Measurements from ENCODE around the gene NEDD1. TPM values are rescaled to one million over a fixed set of nuclear protein-coding genes. Genes with fewer than 3 reads are reported as not detected.

The NEDD1 gene
- polyA plus RNA-seq, 2 of the 4 experiments (the other 2 are of a cell fraction), result 23.4 to 73.5 TPM

DNA sequence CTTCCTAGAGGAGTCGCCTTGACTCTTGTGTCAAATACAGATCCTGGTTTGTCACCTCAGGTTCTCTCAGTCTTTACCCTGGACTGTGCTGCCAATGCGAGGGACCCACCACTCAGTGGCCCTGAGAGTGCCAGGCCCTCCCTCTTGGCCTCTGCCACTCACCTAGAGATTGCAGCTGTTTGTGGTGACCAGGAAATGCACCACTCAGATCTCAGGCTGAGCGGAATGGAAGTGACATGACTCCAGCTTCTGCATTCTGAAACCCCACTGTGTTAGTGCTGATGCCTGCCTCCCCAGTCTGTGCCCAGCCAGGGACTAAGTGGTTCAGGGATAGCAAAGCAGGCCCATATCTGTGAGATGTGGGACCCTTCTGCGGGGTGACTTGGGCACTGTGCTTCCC lies 27.8 kb upstream of the NEDD1 start:
- POLR2A ChIA-PET, result no interaction called here

DNA sequence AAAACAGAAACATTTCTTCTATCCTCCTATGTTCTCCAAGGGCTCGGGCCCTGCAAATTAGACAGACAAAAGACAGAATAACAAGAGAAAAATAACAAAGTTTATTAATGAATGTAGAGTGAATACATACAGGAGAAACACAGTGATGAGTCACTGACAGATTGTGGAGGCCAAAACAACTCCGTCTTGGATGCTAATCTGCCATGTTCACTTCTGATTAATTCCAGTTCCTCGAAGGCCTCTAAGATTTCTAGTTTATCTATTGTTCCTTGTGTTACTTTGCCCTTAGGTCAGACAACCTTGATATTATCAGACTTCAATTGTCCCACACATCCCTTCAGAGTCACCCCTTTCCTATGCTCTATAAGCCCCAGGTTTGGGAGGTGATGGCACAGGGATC lies 26.8 kb upstream of the NEDD1 start:
- ChIA-PET CTCF (no interaction called here), POLR2A (no interaction called here)
- no peaks in the 10 kb centered on the region for H3K9me3 ChIP-seq
- no peak overlapping the region for H3K4me3 ChIP-seq
- no peak for DNase-seq (ENCODE audit: low read depth in 1 of 2, low spot score in 1 of 2)
- H3K4me2 ChIP-seq, result no peak overlapping the region
- TF ChIP-seq HOXB13 (CRISPR knock-in tag; IDR thresholded peaks at IDR 0.05; ENCODE audit: low read depth), result no peak
- H3K4me1 ChIP-seq, result no peaks in the 10 kb centered on the region
- WGBS (ENCODE audit: missing lambda C conversion rate), result 38% methylated on average over 3 of the region's 3 CpGs
- FAIRE-seq, result no peak
- H3K27ac ChIP-seq, result no peak overlapping the region
- no peak for ATAC-seq

More for the DNA sequence above, 27.8 kb upstream of the NEDD1 start:
- TF ChIP-seq RFX5 (IDR thresholded peaks at IDR 0.05) (no peak), CEBPB (IDR thresholded peaks at IDR 0.05) (no peak), ZFP36 (IDR thresholded peaks at IDR 0.05; ENCODE audit: borderline replicate concordance, partially characterized antibody) (no peak), HOXA7 (CRISPR knock-in tag; IDR thresholded peaks at IDR 0.05) (no peak), RAD21 (conservative IDR thresholded peaks at IDR 0.05 in 1 of 2, IDR thresholded peaks at IDR 0.05 in 1 of 2) (no peak), NFE2L2 (conservative IDR thresholded peaks at IDR 0.05; ENCODE audit: low read length) (no peak), REST (IDR thresholded peaks at IDR 0.05) (no peak), ESRRA (IDR thresholded peaks at IDR 0.05; ENCODE audit: borderline replicate concordance, low read length) (no peak), BHLHE40 (IDR thresholded peaks at IDR 0.05; ENCODE audit: low read depth, low read length) (no peak), CTCF (IDR thresholded peaks at IDR 0.05) (no peak), HES2 (IDR thresholded peaks at IDR 0.05) (no peak), MAFK (IDR thresholded peaks at IDR 0.05; ENCODE audit: partially characterized antibody) (no peak), ZC3H11A (IDR thresholded peaks at IDR 0.05) (no peak), MYC (IDR thresholded peaks at IDR 0.05; ENCODE audit: borderline replicate concordance, low read length) (no peak), CHD4 (IDR thresholded peaks at IDR 0.05; ENCODE audit: borderline replicate concordance) (no peak)
- TF ChIP-seq, protein P1, sequence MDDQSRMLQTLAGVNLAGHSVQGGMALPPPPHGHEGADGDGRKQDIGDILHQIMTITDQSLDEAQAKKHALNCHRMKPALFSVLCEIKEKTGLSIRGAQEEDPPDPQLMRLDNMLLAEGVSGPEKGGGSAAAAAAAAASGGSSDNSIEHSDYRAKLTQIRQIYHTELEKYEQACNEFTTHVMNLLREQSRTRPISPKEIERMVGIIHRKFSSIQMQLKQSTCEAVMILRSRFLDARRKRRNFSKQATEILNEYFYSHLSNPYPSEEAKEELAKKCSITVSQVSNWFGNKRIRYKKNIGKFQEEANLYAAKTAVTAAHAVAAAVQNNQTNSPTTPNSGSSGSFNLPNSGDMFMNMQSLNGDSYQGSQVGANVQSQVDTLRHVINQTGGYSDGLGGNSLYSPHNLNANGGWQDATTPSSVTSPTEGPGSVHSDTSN (IDR thresholded peaks at IDR 0.05), result no peak
- Histone ChIP-seq H3K27ac (no peak overlapping the region), H3K9me3 (no peaks in the 10 kb centered on the region), H3K4me2 (no peak overlapping the region), H3K4me1 (no peaks in the 10 kb centered on the region), H3K4me3 (no peak overlapping the region)
- FAIRE-seq (no peak), ATAC-seq (no peak), DNase-seq (ENCODE audit: low read depth in 1 of 2, low spot score in 1 of 2) (no peak)
- 25% methylated on average over 3 of the region's 4 CpGs for WGBS (ENCODE audit: missing lambda C conversion rate)
- CTCF ChIA-PET, result interaction anchor here (1.5 kb wide), 1 partner anchor 13 kb away, joined by 3 read pairs; no protein-coding TSS in a partner anchor

DNA sequence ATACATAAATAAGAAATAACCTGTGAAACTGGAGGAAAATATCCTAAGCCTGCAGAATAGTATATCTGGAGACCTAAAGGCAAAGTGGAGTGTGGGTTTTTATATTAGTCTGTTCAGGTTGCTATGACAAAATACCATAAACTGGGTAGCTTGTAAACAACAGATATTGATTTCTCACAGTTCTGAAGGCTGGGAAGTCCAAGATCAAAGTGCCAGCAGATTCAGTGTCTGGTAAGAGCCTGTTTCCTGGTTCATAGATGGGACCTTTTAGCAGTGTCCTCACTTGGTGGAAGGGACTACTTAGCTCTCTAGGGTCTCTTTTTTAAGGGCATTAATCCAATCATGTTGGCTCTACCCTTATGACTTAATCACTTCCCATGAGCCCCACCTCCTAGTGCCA lies 25.4 kb upstream of the NEDD1 start:
- ChIA-PET CTCF (no interaction called here), POLR2A (no interaction called here)
- Histone ChIP-seq H3K4me2 (no peak overlapping the region), H3K4me1 (no peaks in the 10 kb centered on the region), H3K9me3 (no peaks in the 10 kb centered on the region), H3K4me3 (no peak overlapping the region), H3K27ac (no peak overlapping the region)
- ATAC-seq (no peak), DNase-seq (ENCODE audit: low read depth in 1 of 2, low spot score in 1 of 2) (no peak), FAIRE-seq (no peak)
- TF ChIP-seq, protein P1 (IDR thresholded peaks at IDR 0.05), result no peak
- TF ChIP-seq, protein P2, sequence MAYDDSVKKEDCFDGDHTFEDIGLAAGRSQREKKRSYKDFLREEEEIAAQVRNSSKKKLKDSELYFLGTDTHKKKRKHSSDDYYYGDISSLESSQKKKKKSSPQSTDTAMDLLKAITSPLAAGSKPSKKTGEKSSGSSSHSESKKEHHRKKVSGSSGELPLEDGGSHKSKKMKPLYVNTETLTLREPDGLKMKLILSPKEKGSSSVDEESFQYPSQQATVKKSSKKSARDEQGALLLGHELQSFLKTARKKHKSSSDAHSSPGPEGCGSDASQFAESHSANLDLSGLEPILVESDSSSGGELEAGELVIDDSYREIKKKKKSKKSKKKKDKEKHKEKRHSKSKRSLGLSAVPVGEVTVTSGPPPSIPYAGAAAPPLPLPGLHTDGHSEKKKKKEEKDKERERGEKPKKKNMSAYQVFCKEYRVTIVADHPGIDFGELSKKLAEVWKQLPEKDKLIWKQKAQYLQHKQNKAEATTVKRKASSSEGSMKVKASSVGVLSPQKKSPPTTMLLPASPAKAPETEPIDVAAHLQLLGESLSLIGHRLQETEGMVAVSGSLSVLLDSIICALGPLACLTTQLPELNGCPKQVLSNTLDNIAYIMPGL (CRISPR knock-in tag; IDR thresholded peaks at IDR 0.05; ENCODE audit: borderline replicate concordance), result no peak
- TF ChIP-seq NFE2L2 (conservative IDR thresholded peaks at IDR 0.05; ENCODE audit: low read length) (no peak), NPAS2 (CRISPR knock-in tag; IDR thresholded peaks at IDR 0.05; ENCODE audit: borderline replicate concordance) (no peak), ZFP36 (IDR thresholded peaks at IDR 0.05; ENCODE audit: borderline replicate concordance, partially characterized antibody) (no peak), HOXB5 (CRISPR knock-in tag; IDR thresholded peaks at IDR 0.05) (no peak), TFCP2L1 (CRISPR knock-in tag; IDR thresholded peaks at IDR 0.05) (no peak), SREBF2 (IDR thresholded peaks at IDR 0.05) (no peak)
- TF ChIP-seq, protein P3, sequence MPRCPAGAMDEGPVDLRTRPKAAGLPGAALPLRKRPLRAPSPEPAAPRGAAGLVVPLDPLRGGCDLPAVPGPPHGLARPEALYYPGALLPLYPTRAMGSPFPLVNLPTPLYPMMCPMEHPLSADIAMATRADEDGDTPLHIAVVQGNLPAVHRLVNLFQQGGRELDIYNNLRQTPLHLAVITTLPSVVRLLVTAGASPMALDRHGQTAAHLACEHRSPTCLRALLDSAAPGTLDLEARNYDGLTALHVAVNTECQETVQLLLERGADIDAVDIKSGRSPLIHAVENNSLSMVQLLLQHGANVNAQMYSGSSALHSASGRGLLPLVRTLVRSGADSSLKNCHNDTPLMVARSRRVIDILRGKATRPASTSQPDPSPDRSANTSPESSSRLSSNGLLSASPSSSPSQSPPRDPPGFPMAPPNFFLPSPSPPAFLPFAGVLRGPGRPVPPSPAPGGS (IDR thresholded peaks at IDR 0.05), result no peak
